GM20000 (cell line): ENCODE data around the gene RNF19B.

Source experiments
- DNase-seq: peaks from one replicate; pipeline ENCODE4 v3.0.0; 2012; ENCODE audit warnings: low spot score
- TF ChIP-seq, protein P1 (sequence below): IDR thresholded peaks from 2 replicates; pipeline ENCODE4 v1.5.1; 2012; ENCODE audit warnings: mild to moderate bottlenecking, control low read depth; ENCODE audit errors: extremely low read depth, missing control alignments

The RNF19B gene

GRCh38 chr1:32948905-32949304 lies 15.7 kb downstream of the RNF19B start:
- no peak for DNase-seq
- TF ChIP-seq, protein P1, sequence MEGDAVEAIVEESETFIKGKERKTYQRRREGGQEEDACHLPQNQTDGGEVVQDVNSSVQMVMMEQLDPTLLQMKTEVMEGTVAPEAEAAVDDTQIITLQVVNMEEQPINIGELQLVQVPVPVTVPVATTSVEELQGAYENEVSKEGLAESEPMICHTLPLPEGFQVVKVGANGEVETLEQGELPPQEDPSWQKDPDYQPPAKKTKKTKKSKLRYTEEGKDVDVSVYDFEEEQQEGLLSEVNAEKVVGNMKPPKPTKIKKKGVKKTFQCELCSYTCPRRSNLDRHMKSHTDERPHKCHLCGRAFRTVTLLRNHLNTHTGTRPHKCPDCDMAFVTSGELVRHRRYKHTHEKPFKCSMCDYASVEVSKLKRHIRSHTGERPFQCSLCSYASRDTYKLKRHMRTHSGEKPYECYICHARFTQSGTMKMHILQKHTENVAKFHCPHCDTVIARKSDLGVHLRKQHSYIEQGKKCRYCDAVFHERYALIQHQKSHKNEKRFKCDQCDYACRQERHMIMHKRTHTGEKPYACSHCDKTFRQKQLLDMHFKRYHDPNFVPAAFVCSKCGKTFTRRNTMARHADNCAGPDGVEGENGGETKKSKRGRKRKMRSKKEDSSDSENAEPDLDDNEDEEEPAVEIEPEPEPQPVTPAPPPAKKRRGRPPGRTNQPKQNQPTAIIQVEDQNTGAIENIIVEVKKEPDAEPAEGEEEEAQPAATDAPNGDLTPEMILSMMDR, result no peak

DNA sequence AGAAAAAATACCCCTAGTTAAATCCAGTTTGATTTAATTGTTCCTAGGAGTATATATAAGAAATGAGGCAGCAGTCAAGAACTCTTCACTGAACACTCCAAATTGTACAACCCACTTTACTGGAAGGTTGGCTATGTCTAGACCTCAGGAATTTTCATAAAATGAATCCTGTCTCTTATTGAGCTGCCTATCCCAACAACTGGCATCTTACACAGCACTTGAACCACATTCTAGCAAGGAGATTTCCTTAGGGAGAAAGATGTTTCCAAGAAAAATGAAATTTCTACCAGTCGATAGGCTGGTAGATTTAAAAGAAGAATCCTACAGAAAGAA lies 16.3 kb downstream of the RNF19B start:
- TF ChIP-seq, protein P1, result no peak
- no peak for DNase-seq

DNA sequence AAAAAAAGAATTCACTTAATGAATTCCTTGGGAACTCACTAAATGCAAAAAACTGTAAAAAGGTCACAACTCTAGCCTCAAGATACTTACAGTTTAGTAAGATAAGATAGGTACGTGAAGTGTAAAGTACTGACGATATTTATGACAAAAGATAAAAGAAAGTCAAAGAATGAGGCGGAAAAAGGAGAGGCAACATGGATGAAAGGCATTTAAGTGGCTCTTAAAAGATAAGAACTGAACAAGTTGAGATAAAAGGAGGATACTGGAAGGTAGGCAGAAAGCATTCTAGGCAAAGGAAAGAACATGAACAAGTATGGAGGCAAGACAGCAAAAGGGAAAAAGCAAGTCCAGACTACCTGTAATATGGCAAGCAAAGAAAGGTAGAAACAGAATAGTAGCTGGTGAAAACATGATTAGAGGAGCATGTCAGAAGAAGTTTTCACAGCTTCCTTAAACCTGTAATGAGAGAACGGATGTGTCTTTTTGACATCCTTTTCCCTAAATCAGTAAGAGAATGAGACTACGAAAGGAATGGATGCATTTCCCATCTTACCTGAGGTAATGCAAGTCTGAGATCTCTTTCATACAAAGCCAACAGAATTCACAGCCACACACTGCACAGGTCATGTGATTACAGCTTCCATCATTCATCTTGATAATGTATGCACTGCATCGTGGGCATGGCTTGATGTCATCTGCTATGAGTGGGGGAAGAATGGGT lies 16.8 kb downstream of the RNF19B start:
- TF ChIP-seq, protein P1, result no peak
- no peak for DNase-seq

GRCh38 chr1:32946413-32946812 lies 18.2 kb downstream of the RNF19B start:
- TF ChIP-seq, protein P1, result no peak
- DNase-seq, result no peak

DNA sequence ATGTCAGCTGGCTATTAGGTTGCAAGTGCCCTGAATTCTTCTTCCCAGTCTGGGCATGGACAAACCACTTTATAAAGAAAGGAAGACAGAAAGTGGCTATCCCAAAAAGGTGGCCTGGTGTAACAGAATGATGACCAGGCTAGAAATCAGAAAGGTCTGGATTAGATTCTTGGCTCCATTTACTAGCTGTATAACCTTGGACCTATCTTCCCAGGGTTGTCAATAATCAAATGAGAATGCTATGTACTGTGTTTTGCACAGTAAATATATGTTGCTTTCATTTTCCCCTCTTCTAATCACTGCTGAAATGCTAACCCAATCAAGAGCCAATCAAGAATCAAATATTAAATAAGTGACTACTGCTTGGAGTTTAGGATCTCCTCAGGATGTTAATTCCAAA lies 20.4 kb downstream of the RNF19B start:
- DNase-seq, result no peak
- TF ChIP-seq, protein P1, result no peak

- DNase-seq, result no peak
- TF ChIP-seq, protein P1, result no peak
Measured at GRCh38 chr1:32939655-32940371, 24.8 kb downstream of the RNF19B start.

- TF ChIP-seq, protein P1, result no peak
- DNase-seq, result no peak
Measured at GRCh38 chr1:32937061-32937460, 27.5 kb downstream of the RNF19B start.
